ENCODE data around the gene GFRA3. TPM values are rescaled to one million over a fixed set of nuclear protein-coding genes. Genes with fewer than 3 reads are reported as not detected.
"Not testable (repeated sequence)": the region's sequence is repeated elsewhere in the genome, so short reads cannot be mapped to it uniquely, and the experiment has no call there.

The GFRA3 gene
- total RNA-seq, result 4.1 TPM

DNA sequence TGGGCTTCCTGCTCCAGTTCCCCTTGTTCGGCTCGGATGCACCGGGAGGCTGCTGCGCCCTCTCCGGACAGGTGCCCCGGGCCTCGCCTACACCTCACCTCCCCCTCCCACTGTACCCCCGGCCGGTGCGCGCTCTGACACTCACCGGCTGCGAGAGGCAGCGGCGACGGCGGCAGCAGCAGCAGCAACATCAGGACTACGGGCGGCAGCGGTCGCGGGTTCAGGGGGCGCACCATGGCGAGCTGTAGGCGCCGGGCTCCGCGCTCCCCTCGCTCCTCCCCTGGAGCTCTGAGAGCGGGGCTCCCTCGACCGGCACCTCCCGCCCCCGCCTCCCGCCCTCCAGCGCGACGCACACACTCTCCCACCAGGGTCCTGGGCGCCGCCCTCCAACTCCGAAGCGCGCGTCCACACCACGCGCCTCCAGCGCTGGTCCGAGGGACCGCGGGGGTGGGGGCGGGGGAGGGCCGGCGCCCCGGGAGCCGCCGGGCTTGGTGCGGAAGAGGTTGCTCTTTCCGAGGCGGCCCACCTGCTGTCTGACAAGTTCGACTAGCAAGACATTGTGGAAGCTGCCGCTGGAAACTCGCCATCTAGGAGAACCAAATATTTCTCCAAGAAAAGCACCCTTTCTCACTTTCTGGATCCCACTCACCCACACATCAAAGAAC lies at the start of gene GFRA3:
Gene GFRA3 (minus strand): TSS at position 433 of the 665 bp plus-strand sequence. CDS start 197 bp downstream, at position 236.
- peak; percentile 34 for DNase-seq

- not testable (repeated sequence) for DNase-seq
Observed at GRCh38 chr5:138318211-138318610, 43.8 kb upstream of the GFRA3 start.

DNA sequence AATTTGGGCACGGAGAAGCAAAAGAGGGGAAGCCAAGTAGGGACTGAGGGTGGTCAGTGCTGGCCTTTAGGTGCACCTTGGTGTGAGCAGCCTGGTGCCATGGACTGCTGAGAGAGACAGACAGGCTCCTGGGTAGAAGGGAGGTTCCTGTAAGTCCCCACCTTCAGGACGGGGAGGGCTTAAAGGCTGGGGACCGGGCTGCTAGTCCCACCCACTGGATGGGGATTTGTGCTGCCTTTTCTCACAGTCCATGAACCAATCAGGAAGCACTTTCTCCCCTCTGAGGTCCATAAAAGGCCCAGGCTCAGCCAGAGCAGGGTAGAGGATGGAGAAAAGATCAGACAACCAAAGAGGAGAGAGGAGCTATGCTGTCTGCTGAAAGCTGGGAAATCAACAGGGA lies 41.9 kb upstream of the GFRA3 start:
- DNase-seq, result no peak

DNA sequence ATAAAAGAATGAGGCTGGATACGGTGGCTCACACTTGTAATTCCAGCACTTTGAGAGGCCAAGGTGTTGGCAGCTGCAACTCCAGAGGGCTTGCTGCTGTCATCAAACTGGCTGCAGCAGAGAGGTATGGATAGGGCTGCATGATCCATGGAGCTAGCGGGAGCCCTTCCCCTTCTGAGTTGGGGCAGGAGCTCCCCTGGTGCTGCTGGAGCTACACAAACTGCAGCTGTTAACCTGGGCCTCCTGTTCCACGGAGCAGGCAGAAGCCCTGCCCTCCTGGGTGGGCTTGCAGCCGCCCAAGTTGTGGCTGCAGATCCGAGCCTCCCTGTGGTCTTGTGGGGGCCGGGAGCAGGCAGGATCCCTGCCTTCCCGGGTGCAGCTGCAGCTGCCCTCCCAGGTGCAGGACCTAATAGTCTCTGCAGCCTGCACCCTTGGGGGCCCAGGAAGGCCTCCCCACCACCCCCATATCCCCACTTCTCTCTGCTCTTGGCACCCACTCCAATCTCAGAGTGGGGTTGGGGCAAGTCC lies 41.4 kb upstream of the GFRA3 start:
- DNase-seq, result no peak

DNA sequence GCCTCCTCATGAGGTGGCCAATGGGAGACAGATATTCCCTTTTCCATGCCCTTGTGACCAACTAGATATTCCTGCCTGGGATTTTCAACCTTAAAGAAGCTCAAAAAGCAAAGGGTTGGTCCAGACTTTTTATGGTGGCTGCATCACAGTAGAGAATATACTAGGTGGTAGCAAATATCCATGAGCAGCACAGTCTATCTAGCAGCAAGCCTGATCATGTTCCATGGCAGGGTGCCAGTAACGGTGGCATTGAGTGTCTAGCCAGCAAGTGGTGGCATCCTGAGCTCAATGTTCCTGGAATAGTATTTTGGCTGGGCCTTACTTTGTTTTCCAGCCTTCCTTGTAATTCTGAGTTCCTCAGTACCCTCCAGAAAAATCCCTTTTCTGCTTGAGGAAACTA lies 31.4 kb upstream of the GFRA3 start:
- DNase-seq, result peak; percentile 73

DNA sequence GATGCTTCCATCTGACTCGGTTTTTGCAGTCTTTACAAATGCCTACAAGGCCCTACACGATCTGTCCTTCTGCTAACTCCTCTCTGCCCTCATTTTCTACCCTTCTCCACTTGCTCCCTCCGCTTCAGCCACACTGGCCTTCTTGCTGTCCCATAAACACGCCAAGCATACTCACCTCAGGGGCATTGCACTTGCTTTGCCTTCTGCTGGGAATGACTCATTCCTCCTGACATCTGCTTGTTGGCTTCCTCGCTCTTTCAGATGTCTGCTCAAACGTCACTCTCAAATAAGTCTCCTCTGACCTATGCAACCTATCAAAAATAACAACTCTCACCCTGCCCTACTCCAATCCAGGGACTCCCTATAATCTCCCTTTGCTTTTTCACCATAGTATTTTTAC lies 29.0 kb upstream of the GFRA3 start:
- DNase-seq, result no peak

DNA sequence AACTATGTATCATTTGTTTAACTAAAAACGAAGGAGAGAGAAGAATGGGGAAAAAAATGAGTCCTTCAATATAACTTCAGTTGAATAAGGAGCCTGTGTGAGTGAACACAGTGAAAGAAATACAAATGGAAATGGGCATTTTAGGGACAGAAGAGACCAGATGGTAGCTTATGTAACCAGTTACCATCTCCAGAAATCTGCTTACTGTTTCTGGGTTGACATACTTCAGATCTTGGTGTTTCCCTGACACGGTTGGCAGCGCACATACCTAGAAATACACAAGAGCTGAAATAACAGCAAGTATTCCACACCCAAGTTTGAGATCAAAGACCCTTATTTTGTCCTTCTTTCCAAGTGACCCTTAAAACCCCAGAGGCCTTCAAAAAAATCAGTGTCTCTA lies 14.9 kb upstream of the GFRA3 start:
- DNase-seq, result no peak

DNA sequence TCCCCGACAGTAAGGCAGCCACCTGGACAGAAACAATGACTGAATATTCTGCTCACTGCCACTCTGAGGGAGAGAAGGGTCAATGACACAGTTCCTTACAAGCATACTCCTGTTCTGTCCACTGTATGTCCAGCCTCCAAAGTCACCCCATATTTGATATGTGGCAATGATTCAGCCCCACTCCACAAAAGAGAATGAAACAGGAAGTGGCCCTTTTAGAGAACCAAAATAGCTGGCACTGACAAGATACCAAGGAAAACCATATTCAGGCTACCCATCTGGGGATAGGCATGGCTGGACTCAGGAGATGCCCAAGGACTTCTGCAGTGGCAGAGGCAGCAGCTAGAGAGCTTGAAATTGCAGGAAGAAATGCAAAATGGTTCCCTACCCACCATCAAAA lies 12.8 kb upstream of the GFRA3 start:
- no peak for DNase-seq

DNA sequence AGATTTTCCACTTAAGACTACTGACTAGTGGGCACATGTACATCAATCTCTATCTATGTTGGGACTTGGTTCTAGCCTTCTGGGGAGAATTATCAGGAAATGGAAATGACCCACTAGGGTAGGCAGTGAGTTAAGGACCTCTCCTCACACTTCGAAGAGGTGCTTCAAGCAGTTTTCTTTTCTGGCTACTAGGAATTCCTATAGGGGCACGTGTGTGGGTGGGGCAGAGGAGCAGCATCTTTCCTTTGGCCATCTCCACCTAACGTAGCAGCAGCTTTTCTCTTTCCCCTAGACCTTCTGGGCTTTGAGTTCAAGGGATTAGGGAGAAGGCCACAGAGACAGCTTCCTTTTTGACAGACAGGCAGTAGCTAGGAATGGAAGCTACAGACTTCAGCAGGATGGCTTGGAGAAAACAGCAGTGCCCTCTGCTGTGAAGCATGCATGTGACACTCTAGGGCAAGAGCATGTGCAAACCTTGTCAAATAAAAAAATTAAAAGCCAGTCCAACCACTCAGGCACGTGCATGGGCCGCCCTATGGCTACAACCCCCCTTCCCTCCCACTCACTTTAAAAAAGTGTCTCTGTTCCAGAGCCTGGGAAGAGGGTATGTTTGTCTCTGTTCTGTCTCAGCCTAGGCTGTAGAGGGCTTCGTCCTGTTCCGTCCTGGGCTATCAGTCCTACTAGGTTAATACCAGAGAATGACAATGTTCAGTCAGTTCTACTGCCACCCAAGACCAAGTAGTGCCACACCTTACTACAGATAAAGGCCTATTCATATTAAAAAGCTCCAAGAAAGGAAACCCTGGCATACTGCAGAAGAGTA lies 8.7 kb upstream of the GFRA3 start:
- DNase-seq, result peak; percentile 56

- DNase-seq, result no peak
Observed at GRCh38 chr5:138280915-138281314, 6.5 kb upstream of the GFRA3 start.

DNA sequence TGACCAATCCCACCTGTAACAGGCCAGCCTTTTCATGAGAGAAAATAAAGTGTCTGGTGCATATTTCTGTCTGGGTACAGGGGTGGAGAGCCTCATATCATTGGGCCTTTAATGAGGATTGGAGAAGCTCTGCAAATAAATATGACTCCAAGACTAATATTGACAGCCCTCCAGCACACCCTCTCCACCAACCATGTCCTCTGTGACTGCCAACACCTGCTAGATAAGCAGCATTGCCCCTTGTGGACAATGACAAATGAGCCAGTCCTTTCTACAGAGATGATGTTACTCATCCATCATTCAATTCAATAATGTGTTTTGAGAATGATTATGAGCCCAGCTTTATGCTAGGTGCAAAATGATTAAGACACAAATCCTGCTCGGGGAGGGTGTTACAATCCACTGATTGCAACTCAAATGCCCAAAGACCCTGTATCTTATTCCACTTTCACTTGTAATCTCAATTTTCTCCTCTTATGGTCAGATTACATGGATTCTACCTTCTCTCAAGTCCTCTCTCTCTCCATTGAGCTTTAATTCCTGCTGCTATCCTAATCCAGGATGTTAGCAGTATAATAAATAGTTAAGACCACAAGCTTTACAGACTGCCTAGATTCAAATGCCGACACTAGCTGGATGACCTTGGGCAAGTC lies 2.1 kb upstream of the GFRA3 start:
- DNase-seq, result no peak

- DNase-seq, result no peak
Observed at GRCh38 chr5:138275895-138276294, 1.5 kb upstream of the GFRA3 start.

GRCh38 chr5:138275379-138275782 lies 960 bp upstream of the GFRA3 start:
- DNase-seq, result peak; percentile 7

DNA sequence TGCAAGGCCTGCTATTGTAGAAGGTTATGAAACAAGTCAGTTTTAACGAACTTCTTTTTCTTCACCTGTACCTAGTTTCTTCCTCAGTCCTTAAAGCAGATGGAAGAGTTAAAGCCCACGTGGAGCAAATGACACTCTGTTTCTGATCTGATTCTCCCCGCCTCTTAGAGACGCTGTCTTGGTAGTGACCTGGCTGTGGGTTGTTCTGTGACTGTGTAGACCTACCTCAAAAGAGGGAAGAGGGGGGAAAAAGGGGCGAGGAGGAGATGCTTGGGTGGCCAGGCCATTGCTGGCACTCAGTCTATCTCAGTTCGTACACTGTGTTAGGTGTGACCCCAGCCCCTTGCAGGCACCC lies 610 bp downstream of the GFRA3 start:
- no peak for DNase-seq

DNA sequence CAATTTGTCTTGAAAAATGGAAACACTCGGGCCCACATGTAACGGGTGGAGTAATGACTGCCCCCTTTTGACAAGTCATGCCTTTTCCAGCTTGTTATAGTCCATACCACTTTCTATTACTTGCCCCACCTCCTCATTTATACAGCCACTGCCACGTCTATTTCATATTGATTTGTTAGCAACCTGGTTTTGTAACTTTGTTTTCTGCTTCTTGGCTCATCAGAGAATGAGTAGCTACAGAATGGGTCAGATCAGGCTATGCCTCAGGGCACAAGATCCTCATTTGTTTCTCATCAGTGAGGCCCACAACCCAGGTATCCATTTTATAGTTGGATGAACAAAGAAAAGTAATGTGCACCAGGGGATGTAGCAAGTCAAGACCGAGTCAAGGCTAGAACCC lies 1.7 kb downstream of the GFRA3 start:
- no peak for DNase-seq

- DNase-seq, result no peak
Observed at GRCh38 chr5:138271281-138271680, 3.1 kb downstream of the GFRA3 start.

GRCh38 chr5:138264183-138264582 lies 10.2 kb downstream of the GFRA3 start:
- no peak for DNase-seq

DNA sequence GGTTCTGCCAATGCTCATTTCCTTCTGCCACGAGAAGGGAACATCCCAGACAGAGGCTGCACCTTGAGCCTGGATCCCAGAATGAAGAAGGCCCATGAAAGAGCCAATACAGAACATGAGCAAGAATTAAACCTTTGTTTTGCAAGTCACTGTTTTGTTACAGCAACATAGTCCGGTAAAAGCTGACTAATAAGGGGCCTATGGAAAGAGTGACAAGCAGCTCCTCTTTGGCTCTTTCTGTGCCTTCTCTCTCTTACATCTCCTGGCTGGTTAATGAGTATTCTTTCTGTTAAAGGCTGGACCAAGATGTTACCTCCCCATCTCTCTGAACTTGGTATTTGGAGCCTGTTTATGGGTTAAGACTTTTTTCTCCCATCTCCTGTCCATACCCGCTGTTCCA lies 10.8 kb downstream of the GFRA3 start:
- DNase-seq, result no peak

DNA sequence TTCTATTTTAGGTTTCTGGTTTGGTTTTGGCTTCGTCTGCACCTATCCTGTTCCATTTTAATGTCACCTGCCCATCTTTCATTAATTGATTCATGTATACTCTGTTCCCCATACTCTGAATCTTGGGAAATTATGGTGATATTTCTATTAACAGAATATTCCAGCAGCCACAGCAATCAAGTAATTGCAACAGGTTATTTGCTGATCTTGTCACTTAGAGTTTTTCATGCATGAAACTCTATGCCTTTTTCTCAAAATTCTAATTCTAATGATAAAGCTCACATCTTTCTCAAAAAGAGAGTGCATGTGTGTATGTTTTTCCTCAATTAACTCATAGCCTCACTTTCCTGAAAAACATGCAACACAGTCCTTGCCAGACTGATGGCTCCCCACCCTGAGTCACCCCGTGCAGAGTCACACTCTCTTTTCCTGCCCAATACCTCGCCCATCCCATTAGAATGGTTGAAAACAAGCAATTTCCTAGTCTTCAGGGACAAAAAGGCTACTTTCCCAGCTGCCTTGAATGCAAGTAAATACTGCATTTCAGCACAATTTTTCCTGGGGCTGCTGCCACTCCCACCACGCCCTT lies 15.6 kb downstream of the GFRA3 start:
- DNase-seq, result no peak

DNA sequence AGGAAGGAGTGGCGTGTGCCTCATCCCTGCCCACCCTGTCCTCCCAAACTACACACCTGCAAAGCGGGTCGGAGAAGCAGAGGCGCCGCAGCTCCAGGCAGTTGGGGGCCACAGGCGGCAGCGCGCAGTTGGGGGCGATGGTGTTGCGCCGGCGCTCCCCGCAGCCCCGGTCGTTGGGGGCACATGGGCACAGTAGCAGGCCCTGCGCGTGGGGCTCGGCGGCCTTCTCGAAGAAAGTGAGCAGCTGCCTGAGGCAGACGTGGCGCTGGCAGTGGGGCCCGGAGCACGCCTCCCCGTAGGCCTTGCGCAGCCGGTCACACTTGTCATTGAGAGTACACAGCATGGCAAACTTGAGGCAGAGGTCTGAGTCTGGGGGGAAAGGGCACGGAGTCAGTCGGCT lies 16.8 kb downstream of the GFRA3 start:
- DNase-seq, result no peak

- DNase-seq, result no peak
Observed at GRCh38 chr5:138252944-138253343, 21.5 kb downstream of the GFRA3 start.

- DNase-seq, result not testable (repeated sequence)
Observed at GRCh38 chr5:138247800-138248199, 26.6 kb downstream of the GFRA3 start.

DNA sequence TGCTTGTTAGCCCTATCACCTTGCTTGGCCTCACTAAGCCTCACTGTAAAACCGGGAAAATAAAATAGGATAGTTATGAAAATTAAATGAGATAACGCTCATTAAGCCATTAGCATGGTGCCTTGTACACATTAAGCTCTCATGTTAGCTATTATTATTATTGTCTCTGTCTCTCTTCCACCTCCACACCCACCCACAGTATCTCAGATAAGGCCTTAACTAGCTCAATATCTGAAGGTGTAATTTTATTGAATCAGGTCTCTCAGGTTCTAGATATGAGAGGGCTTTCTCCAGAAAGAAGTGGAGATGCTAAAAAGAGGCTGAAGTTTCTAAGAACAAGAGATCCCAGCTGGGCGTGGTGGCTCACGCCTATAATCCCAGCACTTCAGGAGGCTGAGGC lies 27.6 kb downstream of the GFRA3 start:
- no peak for DNase-seq
